Small intestine (tissue), 7 donors: ENCODE results near the gene MED20. TPM values are rescaled to one million over a fixed set of nuclear protein-coding genes. Genes with fewer than 3 reads are reported as not detected.

Source experiments
- DNase-seq, 2 donors: peaks; one replicate each; pipeline versions ENCODE4 v3.0.0 to v3.0.0-alpha.2; 2013
- FAIRE-seq: peaks from 2 replicates; lab custom pipeline; 2012; peaks lifted over from hg19 to GRCh38; lab: Jason Lieb, UNC
- H3K27ac ChIP-seq, 3 donors: one replicate each; pipeline ENCODE4 v1.5.1; 2013; ENCODE audit warnings: low read length in 2 of 3, mild to moderate bottlenecking in 2 of 3, control low read depth in 1 of 3, inconsistent platforms in 1 of 3, low read depth in 1 of 3, moderate library complexity in 1 of 3
- H3K27me3 ChIP-seq, 3 donors: one replicate each; pipeline ENCODE4 v1.6.1; 2013; ENCODE audit warnings: low read length in 3 of 3, inconsistent platforms in 1 of 3; ENCODE audit not compliant: control insufficient read depth in 3 of 3, insufficient read depth in 3 of 3
- H3K36me3 ChIP-seq, 3 donors: one replicate each; pipeline ENCODE4 v1.6.1; 2013; ENCODE audit warnings: low read length in 3 of 3, inconsistent platforms in 1 of 3, low read depth in 1 of 3, mild to moderate bottlenecking in 1 of 3, moderate library complexity in 1 of 3; ENCODE audit not compliant: control insufficient read depth in 3 of 3, insufficient read depth in 2 of 3
- H3K4me1 ChIP-seq, 3 donors: one replicate each; pipeline ENCODE4 v1.6.1; 2013; ENCODE audit warnings: low read length in 2 of 3, inconsistent platforms in 1 of 3, low read depth in 1 of 3, mild to moderate bottlenecking in 1 of 3, moderate library complexity in 1 of 3; ENCODE audit not compliant: control insufficient read depth in 3 of 3, insufficient read depth in 2 of 3
- H3K4me3 ChIP-seq, 3 donors: one replicate each; pipeline ENCODE4 v1.5.1; 2013; ENCODE audit warnings: low read length in 3 of 3, control low read depth in 1 of 3, inconsistent platforms in 1 of 3, low read depth in 1 of 3, mild to moderate bottlenecking in 1 of 3, moderate library complexity in 1 of 3
- H3K9me3 ChIP-seq, 2 donors: one replicate each; pipeline ENCODE4 v1.6.1; 2013; ENCODE audit warnings: low read depth in 1 of 2, low read length in 1 of 2; ENCODE audit not compliant: control insufficient read depth in 2 of 2, insufficient read depth in 1 of 2
- WGBS, 3 donors: extraction: QIAGEN DNeasy Blood & Tissue Kit; methylation state at CpG; one replicate each; pipeline ENCODE4 v1.1.7; 2013; 5-methylcytosine and 5-hydroxymethylcytosine counted together
- polyA plus RNA-seq, 4 donors: library from polyadenylated mRNA; stranded (reverse) in 3 of 4; unstranded in 1 of 4; fragments of 200-250 nt in 3 of 4; fragments of 120-200 nt in 1 of 4; gene quantifications; one replicate each; pipeline versions ENCODE4 v1.2.1 to v1.2.3, GENCODE V29; 2013
- donor health status: healthy with polysubstance abuse.
- donor health status: control.
- donor health status: control.
- donor health status: Bipolar disorder and iron deficiency.
- donor health status: healthy.

Gene MED20
- polyA plus RNA-seq, 4 donors = 8.1 to 25.7 (median 8.8) TPM

- WGBS, 3 donors = 74 to 95% (median 89%) methylated on average over 1 of the region's 1 CpG
- no peak overlapping the region for H3K4me3 ChIP-seq
- H3K4me1 ChIP-seq = no peaks in the 10 kb centered on the region
- FAIRE-seq (no peak), DNase-seq (no peak)
- H3K9me3 ChIP-seq = no peaks in the 10 kb centered on the region
- H3K27me3 ChIP-seq = no peaks in the 10 kb centered on the region
- H3K36me3 ChIP-seq = no peaks in the 10 kb centered on the region
- no peak overlapping the region for H3K27ac ChIP-seq
Observed at GRCh38 chr6:41874741-41875140, 46.2 kb downstream of the MED20 start.

DNA sequence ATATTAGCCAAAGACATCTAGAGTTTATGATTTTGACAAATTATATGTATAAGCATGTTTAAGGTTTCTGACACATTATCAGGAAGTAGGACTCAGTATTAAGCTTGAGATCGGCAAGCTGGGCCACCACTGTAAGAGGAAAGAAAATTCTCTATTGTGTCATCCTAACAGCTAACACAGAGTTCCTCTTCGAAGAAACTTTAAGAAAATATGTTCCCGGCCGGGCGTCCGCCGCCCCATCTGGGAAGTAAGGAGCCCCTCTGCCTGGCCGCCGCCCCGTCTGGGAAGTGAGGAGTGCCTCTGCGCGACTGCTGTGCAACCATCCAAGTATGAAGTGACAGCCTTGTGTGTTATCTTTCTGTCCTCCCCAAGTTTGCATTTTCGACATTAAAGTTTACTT, 48.8 kb downstream of the MED20 start:
- no peaks in the 10 kb centered on the region for H3K36me3 ChIP-seq
- 93 to 98% (median 96%) methylated on average over 13 of the region's 13 CpGs for WGBS, 3 donors
- no peak for FAIRE-seq

DNA sequence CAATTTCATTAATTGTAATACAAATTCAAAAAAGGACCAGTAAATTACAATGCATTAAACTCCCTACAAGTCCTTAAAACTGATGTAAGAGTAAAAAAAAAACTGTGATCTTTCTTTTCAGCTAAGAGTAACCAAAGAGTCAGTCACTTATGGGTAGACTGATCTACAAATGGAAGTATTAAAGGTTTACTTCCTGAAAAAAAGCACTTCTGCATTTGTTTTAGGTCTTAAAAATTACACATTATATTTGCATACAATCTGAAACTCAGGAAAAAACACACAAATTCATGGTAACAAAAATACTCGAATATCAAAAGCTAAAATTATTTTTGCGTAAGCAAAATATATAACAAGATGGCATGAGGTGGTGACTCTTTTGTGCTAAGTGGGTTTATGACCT, 49.2 kb downstream of the MED20 start:
- no peak overlapping the region for H3K27ac ChIP-seq
- no peaks in the 10 kb centered on the region for H3K9me3 ChIP-seq
- DNase-seq (no peak), FAIRE-seq (no peak)
- H3K4me3 ChIP-seq = no peak overlapping the region
- WGBS, 3 donors = 92% methylated on average over 2 of the region's 2 CpGs
- H3K27me3 ChIP-seq = no peaks in the 10 kb centered on the region
- no peaks in the 10 kb centered on the region for H3K4me1 ChIP-seq
- H3K36me3 ChIP-seq = no peaks in the 10 kb centered on the region

More for the DNA sequence above, 48.8 kb downstream of the MED20 start:
- Histone ChIP-seq H3K27me3 (no peaks in the 10 kb centered on the region), H3K27ac (no peak overlapping the region), H3K9me3 (no peaks in the 10 kb centered on the region), H3K4me3 (no peak overlapping the region), H3K4me1 (no peaks in the 10 kb centered on the region)
- no peak for DNase-seq

DNA sequence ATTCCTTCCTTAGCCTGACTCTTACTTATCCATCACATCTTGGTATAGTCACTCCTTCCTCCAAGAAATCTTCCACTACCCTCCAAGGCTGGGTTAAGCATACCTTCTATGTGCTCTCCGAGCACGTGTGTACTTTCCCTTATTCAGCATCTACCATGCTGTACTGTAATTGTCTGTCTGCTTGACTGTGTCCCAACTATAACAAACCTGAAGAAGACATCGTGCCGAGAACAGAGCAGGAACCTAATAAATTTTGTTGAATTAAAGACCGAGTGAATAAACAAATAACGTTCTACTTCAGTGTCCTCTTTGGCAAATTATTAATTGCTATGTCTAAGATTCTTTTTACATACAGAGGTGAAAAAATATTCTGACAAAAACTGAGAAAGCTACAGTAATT, 61.6 kb downstream of the MED20 start:
- Histone ChIP-seq H3K4me3 (no peak overlapping the region), H3K4me1 (no peaks in the 10 kb centered on the region), H3K27me3 (no peaks in the 10 kb centered on the region), H3K36me3 (no peaks in the 10 kb centered on the region), H3K9me3 (no peaks in the 10 kb centered on the region), H3K27ac (no peak overlapping the region)
- FAIRE-seq = no peak
- DNase-seq = no peak
- WGBS, 3 donors = 89 to 96% (median 96%) methylated on average over 6 of the region's 6 CpGs

GRCh38 chr6:41858703-41859102, 62.2 kb downstream of the MED20 start:
- Histone ChIP-seq H3K36me3 (no peaks in the 10 kb centered on the region), H3K27me3 (no peaks in the 10 kb centered on the region), H3K4me3 (no peak overlapping the region), H3K27ac (no peak overlapping the region), H3K4me1 (no peaks in the 10 kb centered on the region), H3K9me3 (no peaks in the 10 kb centered on the region)
- WGBS, 3 donors = 92 to 94% (median 94%) methylated on average over 2 of the region's 2 CpGs
- FAIRE-seq (no peak), DNase-seq (no peak)

Other genes with a start within 250 kb of the MED20 start
- 100 to 1,000 TPM in 1 of 4 donors, 10 to 100 TPM in 3; 11.5 to 153 (median 27.1) TPM for gene TFEB, start 185.5 kb downstream of the MED20 start, polyA plus RNA-seq
- 10 to 100 TPM in 3 of 4 donors, under 1 TPM in 1; 0.03 to 51.3 (median 13.0) TPM for gene PGC, start 173.7 kb downstream of the MED20 start, polyA plus RNA-seq
- gene FRS3, start 141.2 kb downstream of the MED20 start, polyA plus RNA-seq = 1 to 10 TPM; 1.1 to 4.2 (median 4.1) TPM
- 1 to 10 TPM in 2 of 4 donors, under 1 TPM in 1, not detected in 1; 0.89 to 1.7 (median 1.6) TPM for gene PRICKLE4, start 140.4 kb downstream of the MED20 start, polyA plus RNA-seq
- gene TOMM6, start 133.4 kb downstream of the MED20 start, polyA plus RNA-seq = 100 to 1,000 TPM; 166 to 256 (median 207) TPM
- gene USP49, start 25.8 kb downstream of the MED20 start, polyA plus RNA-seq = 1 to 10 TPM in 2 of 4 donors, under 1 TPM in 2; 0.27 to 3.8 (median 0.80) TPM
- 10 to 100 TPM in 2 of 4 donors, 1 to 10 TPM in 2; 3.8 to 16.1 (median 9.4) TPM for gene BYSL, start 360 bp upstream of the MED20 start, polyA plus RNA-seq
- gene CCND3, start 20.7 kb upstream of the MED20 start, polyA plus RNA-seq = 10 to 100 TPM; 34.0 to 83.0 (median 48.4) TPM
- gene TAF8, start 129.4 kb upstream of the MED20 start, polyA plus RNA-seq = 10 to 100 TPM in 2 of 4 donors, 1 to 10 TPM in 2; 6.7 to 33.6 (median 10.8) TPM
- 100 to 1,000 TPM in 2 of 4 donors, 10 to 100 TPM in 2; 44.1 to 198 (median 85.7) TPM for gene C6orf132, start 221.5 kb upstream of the MED20 start, polyA plus RNA-seq